Keratinocyte (primary cell): ENCODE measurements around the gene SMIM14. TPM values are rescaled to one million over a fixed set of nuclear protein-coding genes. Genes with fewer than 3 reads are reported as not detected.

Experiments
- DNase-seq: peaks from one replicate; pipeline ENCODE4 v3.0.0-alpha.2; 2011; ENCODE audit warnings: low read depth, missing footprints, low spot score
- FAIRE-seq: peaks from 2 replicates; lab custom pipeline; 2011; peaks lifted over from hg19 to GRCh38; lab: Jason Lieb, UNC
- H2AFZ ChIP-seq: 2 replicates; pipeline ENCODE4 v1.6.0; 2012; ENCODE audit warnings: low read length, control low read depth, inconsistent platforms; ENCODE audit not compliant: control insufficient read depth
- H3K27ac ChIP-seq: 2 replicates; pipeline ENCODE4 v1.5.1; 2011; ENCODE audit warnings: low read length; ENCODE audit not compliant: control insufficient read depth, insufficient read depth
- H3K27me3 ChIP-seq: 3 replicates; pipeline ENCODE4 v1.6.0; 2011; ENCODE audit warnings: low read length; ENCODE audit not compliant: control insufficient read depth, insufficient read depth; ENCODE audit errors: extremely low read depth
- H3K36me3 ChIP-seq, 2 experiments: 2 replicates in 1 of 2; 3 replicates in 1 of 2; pipeline ENCODE4 v1.5.1; 2011; ENCODE audit warnings: low read length in 2 of 2, mild to moderate bottlenecking in 1 of 2; ENCODE audit not compliant: control insufficient read depth in 2 of 2, insufficient read depth in 2 of 2; ENCODE audit errors: extremely low read depth in 1 of 2
- H3K4me1 ChIP-seq: 3 replicates; pipeline ENCODE4 v1.5.1; 2011; ENCODE audit warnings: low read length; ENCODE audit not compliant: control insufficient read depth, insufficient read depth; ENCODE audit errors: extremely low read depth
- H3K4me2 ChIP-seq: 3 replicates; pipeline ENCODE4 v1.6.0; 2011; ENCODE audit warnings: low read depth, low read length; ENCODE audit not compliant: control insufficient read depth, insufficient read depth; ENCODE audit errors: extremely low read depth
- H3K4me3 ChIP-seq, 3 experiments: fragments of 200-600 bp in 1 of 3; sonication (generic) in 1 of 3; 2 replicates in 2 of 3; 3 replicates in 1 of 3; pipeline ENCODE4 v1.5.1; 2011 to 2016; ENCODE audit warnings: low read length in 3 of 3, mild to moderate bottlenecking in 3 of 3, control low read depth in 2 of 3, inconsistent platforms in 1 of 3, low read depth in 1 of 3, mixed read lengths in 1 of 3, mixed run types in 1 of 3, moderate library complexity in 1 of 3; ENCODE audit not compliant: control insufficient read depth in 2 of 3, insufficient read depth in 2 of 3; ENCODE audit errors: extremely low read depth in 1 of 3
- H3K79me2 ChIP-seq: 2 replicates; pipeline ENCODE4 v1.6.0; 2012; ENCODE audit warnings: low read length; ENCODE audit not compliant: control insufficient read depth, insufficient read depth
- H3K9ac ChIP-seq: 3 replicates; pipeline ENCODE4 v1.6.0; 2011; ENCODE audit warnings: low read length; ENCODE audit not compliant: control insufficient read depth, insufficient read depth; ENCODE audit errors: extremely low read depth
- H3K9me1 ChIP-seq: 3 replicates; pipeline ENCODE4 v1.6.0; 2011; ENCODE audit warnings: low read length; ENCODE audit not compliant: control insufficient read depth, insufficient read depth; ENCODE audit errors: extremely low read depth
- H3K9me3 ChIP-seq: 2 replicates; pipeline ENCODE4 v1.5.1; 2012; ENCODE audit warnings: low read depth, low read length; ENCODE audit not compliant: control insufficient read depth
- H4K20me1 ChIP-seq: 3 replicates; pipeline ENCODE4 v1.6.0; 2011; ENCODE audit warnings: low read length; ENCODE audit not compliant: control insufficient read depth, insufficient read depth; ENCODE audit errors: extremely low read depth
- EZH2 ChIP-seq: IDR thresholded peaks from one replicate; pipeline ENCODE4 v1.6.1; 2012; ENCODE audit warnings: inconsistent platforms, mild to moderate bottlenecking, low read length, moderate library complexity
- dilution Hi-C: fragments of 300-500 bp; cut with MboI; formaldehyde crosslinking; loops from one replicate; pipeline ENCODE4 v1.7.0; 2020; ENCODE audit warnings: low sequenced_read_pairs; ENCODE audit not compliant: extremely low pct_ligation_motif_present
- polyA plus RNA-seq, 5 experiments: library from polyadenylated mRNA; depleted of rRNA in 3 of 5; stranded (reverse) in 3 of 5; stranded (forward) in 1 of 5; unstranded in 1 of 5; fragments of >200 nt; gene quantifications; 1 replicate in 1 of 5; 2 replicates in 3 of 5; 3 replicates in 1 of 5; pipeline versions ENCODE4 v1.2.1 to v1.2.3, GENCODE V29; 2011 to 2012; ENCODE audit warnings: missing spikeins in 2 of 5, low read depth in 1 of 5, low replicate concordance in 1 of 5
- TF ChIP-seq, protein P1 (sequence below), 3 experiments: IDR thresholded peaks in 1 of 3; conservative IDR thresholded peaks in 1 of 3; optimal IDR thresholded peaks in 1 of 3; 2 replicates in 2 of 3; 3 replicates in 1 of 3; pipeline versions ENCODE3 to v1.5.1; 2011; ENCODE audit warnings: low read length in 3 of 3, mild to moderate bottlenecking in 3 of 3, moderate library complexity in 2 of 3, control low read depth in 1 of 3, inconsistent platforms in 1 of 3; ENCODE audit not compliant: insufficient read depth in 2 of 3; ENCODE audit errors: extremely low read depth in 1 of 3

Gene SMIM14
- polyA plus RNA-seq, 1 donor (not counting 4 experiments of a cell fraction or from before 2014, with no cell fraction given): 13.9 TPM

DNA sequence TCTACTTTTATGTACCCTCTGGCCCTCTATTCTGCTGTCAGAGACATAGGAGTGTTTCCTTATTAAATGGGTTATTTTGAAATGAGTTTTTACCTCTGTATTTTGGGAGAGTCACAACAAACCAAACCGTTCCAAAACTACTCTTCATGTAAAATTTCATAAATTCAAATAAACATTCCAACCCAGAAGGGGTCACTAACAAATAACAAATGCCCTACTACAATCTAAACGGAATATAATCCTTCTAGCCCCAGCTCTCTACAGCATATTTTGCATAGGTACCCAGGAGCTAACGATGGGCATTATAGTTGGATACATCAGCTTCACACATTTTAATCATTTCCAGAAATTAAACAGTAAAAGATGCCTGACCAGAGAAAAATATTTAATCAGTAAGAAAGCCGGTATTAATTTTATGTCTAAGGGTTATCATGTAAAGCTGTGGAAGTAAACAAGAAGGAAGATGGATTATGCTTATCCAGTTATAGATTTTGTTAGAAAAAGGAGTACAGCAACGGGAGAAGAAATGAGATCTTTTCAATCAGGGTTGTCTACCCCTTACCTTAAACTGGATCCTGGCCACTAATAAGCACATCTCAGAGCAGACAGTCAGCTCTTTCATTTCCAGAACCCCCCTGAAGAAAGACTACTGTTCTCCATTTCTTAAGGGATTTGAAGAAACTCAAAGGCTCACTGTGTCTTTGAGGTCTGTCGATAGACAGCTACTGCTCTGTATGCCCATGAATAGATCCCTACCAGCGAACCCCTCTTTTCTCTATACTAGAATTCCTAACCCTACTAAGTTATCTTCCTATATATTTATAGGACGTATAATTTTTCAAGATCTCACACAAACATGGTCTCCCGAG is 112.6 kb downstream of the SMIM14 start:
- Histone ChIP-seq H3K36me3 (no peaks in the 10 kb centered on the region), H3K9me3 (no peaks in the 10 kb centered on the region), H4K20me1 (no peaks in the 10 kb centered on the region), H3K27ac (peak overlapping the region; percentile 90), H3K4me1 (peaks cover 9% of the 10 kb centered on the region), H3K27me3 (no peaks in the 10 kb centered on the region), H3K9me1 (no peaks in the 10 kb centered on the region), H2AFZ (peak overlapping the region; percentile 91), H3K79me2 (peaks cover 43% of the 10 kb centered on the region), H3K4me3 (peak overlapping the region; percentile 86 to 99 (median 97)), H3K9ac (peak overlapping the region; percentile 93), H3K4me2 (peak overlapping the region; percentile 97)
- TF ChIP-seq, protein P1, sequence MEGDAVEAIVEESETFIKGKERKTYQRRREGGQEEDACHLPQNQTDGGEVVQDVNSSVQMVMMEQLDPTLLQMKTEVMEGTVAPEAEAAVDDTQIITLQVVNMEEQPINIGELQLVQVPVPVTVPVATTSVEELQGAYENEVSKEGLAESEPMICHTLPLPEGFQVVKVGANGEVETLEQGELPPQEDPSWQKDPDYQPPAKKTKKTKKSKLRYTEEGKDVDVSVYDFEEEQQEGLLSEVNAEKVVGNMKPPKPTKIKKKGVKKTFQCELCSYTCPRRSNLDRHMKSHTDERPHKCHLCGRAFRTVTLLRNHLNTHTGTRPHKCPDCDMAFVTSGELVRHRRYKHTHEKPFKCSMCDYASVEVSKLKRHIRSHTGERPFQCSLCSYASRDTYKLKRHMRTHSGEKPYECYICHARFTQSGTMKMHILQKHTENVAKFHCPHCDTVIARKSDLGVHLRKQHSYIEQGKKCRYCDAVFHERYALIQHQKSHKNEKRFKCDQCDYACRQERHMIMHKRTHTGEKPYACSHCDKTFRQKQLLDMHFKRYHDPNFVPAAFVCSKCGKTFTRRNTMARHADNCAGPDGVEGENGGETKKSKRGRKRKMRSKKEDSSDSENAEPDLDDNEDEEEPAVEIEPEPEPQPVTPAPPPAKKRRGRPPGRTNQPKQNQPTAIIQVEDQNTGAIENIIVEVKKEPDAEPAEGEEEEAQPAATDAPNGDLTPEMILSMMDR (optimal IDR thresholded peaks at IDR 0.05 in 1 of 3, IDR thresholded peaks at IDR 0.05 in 1 of 3, conservative IDR thresholded peaks at IDR 0.05 in 1 of 3; ENCODE audit: extremely low read depth in 1 of 3, insufficient read depth in 2 of 3, low read length in 3 of 3): no peak
- no peak for TF ChIP-seq EZH2
- dilution Hi-C loops: no loop called here
- no peak for FAIRE-seq
- DNase-seq: no peak

DNA sequence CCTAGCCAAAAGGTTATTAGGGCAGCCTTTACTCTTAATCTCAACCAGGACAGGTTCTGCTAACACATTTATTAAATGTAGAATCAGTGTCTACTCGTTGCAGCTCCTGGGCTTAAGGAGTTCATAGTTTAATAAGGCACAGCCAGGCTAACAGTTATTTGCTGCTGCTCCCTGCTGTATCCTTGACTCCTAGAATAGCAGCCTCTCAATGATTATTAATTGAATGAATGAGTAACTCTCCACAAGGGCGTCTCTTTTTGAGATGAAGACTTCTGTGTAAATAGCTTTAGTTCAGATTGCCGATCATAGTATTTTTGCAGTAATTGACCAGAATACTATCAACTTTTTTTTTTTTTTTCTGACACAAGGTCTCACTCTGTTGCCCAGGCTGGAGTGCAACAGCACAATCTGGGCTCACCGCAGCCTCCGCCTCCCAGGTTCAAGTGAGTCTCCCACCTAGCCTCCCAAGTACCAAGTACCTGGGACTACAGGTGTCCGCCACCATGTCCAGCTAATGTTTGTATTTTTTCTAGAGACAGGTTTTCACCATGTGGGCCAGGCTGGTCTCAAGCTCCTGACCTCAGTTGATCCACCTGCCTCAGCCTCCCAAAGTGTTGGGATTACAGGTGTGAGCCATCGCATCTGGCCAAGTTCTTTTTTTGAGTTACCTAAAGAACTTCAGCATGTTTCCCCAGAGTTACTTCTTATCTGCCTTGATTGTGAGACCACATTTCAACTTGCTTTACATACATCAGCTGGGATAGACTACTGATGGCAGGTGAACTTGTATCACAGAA is 114.3 kb downstream of the SMIM14 start:
- H2AFZ ChIP-seq: no peak overlapping the region
- H3K27me3 ChIP-seq: no peaks in the 10 kb centered on the region
- H4K20me1 ChIP-seq: no peaks in the 10 kb centered on the region
- H3K9ac ChIP-seq: no peak overlapping the region
- H3K9me1 ChIP-seq: no peaks in the 10 kb centered on the region
- no peak for FAIRE-seq
- no peak for DNase-seq
- H3K4me3 ChIP-seq: no peak overlapping the region
- H3K4me2 ChIP-seq: no peak overlapping the region
- no peaks in the 10 kb centered on the region for H3K9me3 ChIP-seq
- H3K27ac ChIP-seq: no peak overlapping the region
- TF ChIP-seq EZH2: no peak
- TF ChIP-seq, protein P1 (optimal IDR thresholded peaks at IDR 0.05 in 1 of 3, IDR thresholded peaks at IDR 0.05 in 1 of 3, conservative IDR thresholded peaks at IDR 0.05 in 1 of 3; ENCODE audit: extremely low read depth in 1 of 3, insufficient read depth in 2 of 3, low read length in 3 of 3): no peak
- dilution Hi-C loops: no loop called here
- H3K4me1 ChIP-seq: peaks cover 9% of the 10 kb centered on the region
- peaks cover 43% of the 10 kb centered on the region for H3K79me2 ChIP-seq
- peaks cover 0 to 2% of the 10 kb centered on the region in 2 experiments for H3K36me3 ChIP-seq
